ENCODE data around the gene TMEM223. TPM values are rescaled to one million over a fixed set of nuclear protein-coding genes. Genes with fewer than 3 reads are reported as not detected.
"Not testable (repeated sequence)": the region's sequence is repeated elsewhere in the genome, so short reads cannot be mapped to it uniquely, and the experiment has no call there.

TMEM223 gene, protein sequence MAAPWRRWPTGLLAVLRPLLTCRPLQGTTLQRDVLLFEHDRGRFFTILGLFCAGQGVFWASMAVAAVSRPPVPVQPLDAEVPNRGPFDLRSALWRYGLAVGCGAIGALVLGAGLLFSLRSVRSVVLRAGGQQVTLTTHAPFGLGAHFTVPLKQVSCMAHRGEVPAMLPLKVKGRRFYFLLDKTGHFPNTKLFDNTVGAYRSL
- total RNA-seq (2013), result 10.7 TPM
- polyA plus RNA-seq (10 to 100 TPM in 2 of 3 donors, 1 to 10 TPM in 1; 5.7 to 20.4 (median 19.6) TPM), polyA minus RNA-seq (5.4 and 13.7 TPM in 2 replicates), total RNA-seq (0.35 to 3.9 (median 2.8) reads per million in 11 experiments)

- Mint-ChIP-seq H3K4me3 (peak within 1 kb of the TSS; percentile 83 to 89), H3K9me3 (no peaks in the 10 kb centered on the region), H3K4me1 (peaks cover 43% of the 10 kb centered on the region), H3K36me3 (peaks cover 53 to 64% of the 10 kb centered on the region in 2 donors), H3K27me3 (ENCODE audit: low read depth in 3 of 3) (no peaks in the 10 kb centered on the region), H3K27ac (peak within 1 kb of the TSS; percentile 82 to 95 (median 92))
- peak within 1 kb of the TSS; percentile 78 for H3K4me2 ChIP-seq (replicated peaks; ENCODE audit: extremely low read depth, low read length, poor library complexity, severe bottlenecking)
- intact Hi-C loops (cut with micrococcal nuclease), result no loop called here
- WGBS (ENCODE audit: insufficient coverage), result under 1% methylated on average over 51 of the region's 58 CpGs
- peaks cover 62 to 68% of the 10 kb centered on the region in 2 donors for H3K36me3 ChIP-seq (replicated peaks in 1 of 2; ENCODE audit: control insufficient read depth in 1 of 2, insufficient read depth in 2 of 2, low read length in 2 of 2)
- H3K9ac ChIP-seq (ENCODE audit: insufficient read depth, low read length, poor library complexity, severe bottlenecking), result peak within 1 kb of the TSS; percentile 76
- no peaks in the 10 kb centered on the region for H3K9me3 ChIP-seq (replicated peaks in 1 of 2; ENCODE audit: control insufficient read depth in 1 of 2, insufficient read depth in 1 of 2, low read length in 2 of 2)
- H3K27ac ChIP-seq (ENCODE audit: low read depth in 1 of 2, low read length in 2 of 2), result peak within 1 kb of the TSS; percentile 77 to 78
- peaks cover 27 to 57% of the 10 kb centered on the region in 2 donors for H3K4me1 ChIP-seq (ENCODE audit: control insufficient read depth in 1 of 2, insufficient read depth in 2 of 2, low read length in 2 of 2)
- peak within 1 kb of the TSS; percentile 65 for H2AFZ ChIP-seq (ENCODE audit: insufficient read depth, low read depth, low read length, poor library complexity, severe bottlenecking)
- DNase-seq, result peak; percentile 70 to 75 (median 72)
- H3K79me2 ChIP-seq (ENCODE audit: insufficient read depth, low read length), result peaks cover 84% of the 10 kb centered on the region
- H4K20me1 ChIP-seq (ENCODE audit: insufficient read depth, low read length), result peaks cover 52% of the 10 kb centered on the region
- H3K27me3 ChIP-seq (ENCODE audit: control insufficient read depth in 2 of 2, insufficient read depth in 2 of 2, low read length in 2 of 2), result no peaks in the 10 kb centered on the region
- TF ChIP-seq CTCF (IDR thresholded peaks at IDR 0.05), result no peak
- peak within 1 kb of the TSS; percentile 45 to 91 (median 84) for H3K4me3 ChIP-seq (replicated peaks in 1 of 3; ENCODE audit: low read depth in 2 of 3, low read length in 3 of 3)
Observed at GRCh38 chr11:62791501-62792201, at the start of gene TMEM223. TSS of gene TMEM223 (minus strand) at chr11:62792006. CDS start at chr11:62791994, 12 bp downstream.

GRCh38 chr11:62840721-62841360 lies 49.0 kb upstream of the TMEM223 start:
- H3K79me2 ChIP-seq (ENCODE audit: insufficient read depth, low read length), result peaks cover 33% of the 10 kb centered on the region
- not testable (repeated sequence) for H2AFZ ChIP-seq (ENCODE audit: insufficient read depth, low read depth, low read length, poor library complexity, severe bottlenecking); H3K9me3 ChIP-seq (replicated peaks in 1 of 2; ENCODE audit: control insufficient read depth in 1 of 2, insufficient read depth in 1 of 2, low read length in 2 of 2); H3K27ac Mint-ChIP-seq; H3K27me3 ChIP-seq (ENCODE audit: control insufficient read depth in 2 of 2, insufficient read depth in 2 of 2, low read length in 2 of 2); H4K20me1 ChIP-seq (ENCODE audit: insufficient read depth, low read length); H3K4me3 Mint-ChIP-seq; H3K9me3 Mint-ChIP-seq; H3K27me3 Mint-ChIP-seq (ENCODE audit: low read depth in 3 of 3)
- peak overlapping the region; percentile 71 to 98 (median 93) for H3K4me3 ChIP-seq (replicated peaks in 1 of 3; ENCODE audit: low read depth in 2 of 3, low read length in 3 of 3)
- Mint-ChIP-seq H3K36me3 (peaks cover 4 to 12% of the 10 kb centered on the region in 2 donors), H3K4me1 (peaks cover 20% of the 10 kb centered on the region)
- peak; percentile 84 to 95 (median 85) for DNase-seq
- peak overlapping the region; percentile 97 for H3K4me2 ChIP-seq (replicated peaks; ENCODE audit: extremely low read depth, low read length, poor library complexity, severe bottlenecking)
- intact Hi-C loops (cut with micrococcal nuclease), result loop anchor here in 1 of 2 donors (2.0 kb wide), 2 partner anchors 14 to 40 kb away; partner anchors contain the start of gene SLC3A2
- H3K9ac ChIP-seq (ENCODE audit: insufficient read depth, low read length, poor library complexity, severe bottlenecking), result peak overlapping the region; percentile 86
- H3K4me1 ChIP-seq (ENCODE audit: control insufficient read depth in 1 of 2, insufficient read depth in 2 of 2, low read length in 2 of 2), result peaks cover 29 to 36% of the 10 kb centered on the region in 2 donors
- peak overlapping the region; percentile 97 to 99 for H3K27ac ChIP-seq (ENCODE audit: low read depth in 1 of 2, low read length in 2 of 2)
- WGBS (ENCODE audit: insufficient coverage), result 0% methylated on average over 33 of the region's 41 CpGs
- peaks cover 3 to 11% of the 10 kb centered on the region in 2 donors for H3K36me3 ChIP-seq (replicated peaks in 1 of 2; ENCODE audit: control insufficient read depth in 1 of 2, insufficient read depth in 2 of 2, low read length in 2 of 2)

Measured in CD14-positive monocyte (primary cell).